AG09319 (cell line): ENCODE results near the gene UCN.
"Not testable (repeated sequence)": the region's sequence is repeated elsewhere in the genome, so short reads cannot be mapped to it uniquely, and the experiment has no call there.

Experiments
- DNase-seq: peaks from one replicate; pipeline ENCODE4 v3.0.0-alpha.2; 2010; ENCODE audit warnings: low read depth; ENCODE audit errors: extremely low read depth
- CTCF ChIP-seq: IDR thresholded peaks from 2 replicates; pipeline ENCODE4 v1.5.1; 2011; ENCODE audit warnings: low read depth, mild to moderate bottlenecking, inconsistent platforms, low read length, moderate library complexity

The UCN gene

GRCh38 chr2:27270131-27270530, 38.1 kb downstream of the UCN start:
- no peak for TF ChIP-seq CTCF
- DNase-seq, result no peak

GRCh38 chr2:27268296-27268695, 39.9 kb downstream of the UCN start:
- not testable (repeated sequence) for DNase-seq

GRCh38 chr2:27265536-27265870, 42.7 kb downstream of the UCN start:
- no peak for TF ChIP-seq CTCF

GRCh38 chr2:27264753-27265535, 43.3 kb downstream of the UCN start:
- no peak for DNase-seq
- peak; percentile 45 for TF ChIP-seq CTCF

More at GRCh38 chr2:27265536-27265870, 42.7 kb downstream of the UCN start:
- DNase-seq, result no peak

GRCh38 chr2:27264253-27264752, 43.9 kb downstream of the UCN start:
- TF ChIP-seq CTCF, result no peak
- DNase-seq, result no peak

GRCh38 chr2:27263287-27264252, 44.7 kb downstream of the UCN start:
- no peak for DNase-seq
- TF ChIP-seq CTCF, result no peak

- no peak for DNase-seq
Observed at GRCh38 chr2:27262379-27263286, 45.6 kb downstream of the UCN start, which contains the start of gene SLC30A3. Gene SLC30A3 (minus strand): TSS chr2:27263047. CDS start chr2:27262906, 141 bp downstream.

More at GRCh38 chr2:27262379-27263286, 45.6 kb downstream of the UCN start, which contains the start of gene SLC30A3:
- TF ChIP-seq CTCF, result no peak
